DND-41 (cell line): ENCODE data around the gene MTA2.
"Not testable (repeated sequence)": the region's sequence is repeated elsewhere in the genome, so short reads cannot be mapped to it uniquely, and the experiment has no call there.

Source experiments
- ATAC-seq: fragments of 200-7000 bp; cut with Tn5 transposase; 3 replicates; pipeline ENCODE4 v1.9.1; 2021; ENCODE audit warnings: low read depth; ENCODE audit not compliant: insufficient read depth
- DNase-seq: peaks from one replicate; pipeline ENCODE4 v3.0.0-alpha.2; 2020
- H2AFZ ChIP-seq: 2 replicates; pipeline ENCODE4 v1.6.0; 2012; ENCODE audit warnings: low read depth, low read length
- H3K27ac ChIP-seq: 2 replicates; pipeline ENCODE4 v1.5.1; 2012; ENCODE audit warnings: low read length, inconsistent platforms
- H3K27me3 ChIP-seq: fragments of 200-600 bp; sonication (generic); 2 replicates; pipeline ENCODE4 v1.6.0; 2012; ENCODE audit warnings: low read length, mild to moderate bottlenecking, inconsistent platforms; ENCODE audit not compliant: insufficient read depth, poor library complexity
- H3K36me3 ChIP-seq: 2 replicates; pipeline ENCODE4 v1.5.1; 2012; ENCODE audit warnings: low read length, inconsistent platforms; ENCODE audit not compliant: insufficient read depth
- H3K4me1 ChIP-seq: 2 replicates; pipeline ENCODE4 v1.5.1; 2012; ENCODE audit warnings: mild to moderate bottlenecking, low read length; ENCODE audit not compliant: insufficient read depth
- H3K4me2 ChIP-seq: 2 replicates; pipeline ENCODE4 v1.6.0; 2012; ENCODE audit warnings: mild to moderate bottlenecking, moderate library complexity, low read length, inconsistent platforms; ENCODE audit not compliant: insufficient read depth
- H3K4me3 ChIP-seq, 2 experiments: fragments of 200-600 bp in 1 of 2; shearing (Covaris generic) in 1 of 2; 2 replicates each; pipeline ENCODE4 v1.5.1; 2012 to 2016; ENCODE audit warnings: inconsistent platforms in 2 of 2, low read length in 2 of 2, mild to moderate bottlenecking in 2 of 2, low read depth in 1 of 2, moderate library complexity in 1 of 2
- H3K79me2 ChIP-seq: 2 replicates; pipeline ENCODE4 v1.6.0; 2012; ENCODE audit warnings: low read length, inconsistent platforms; ENCODE audit not compliant: insufficient read depth
- H3K9ac ChIP-seq: 2 replicates; pipeline ENCODE4 v1.6.0; 2012; ENCODE audit warnings: low read depth, mild to moderate bottlenecking, inconsistent platforms, low read length, moderate library complexity
- H3K9me3 ChIP-seq: 2 replicates; pipeline ENCODE4 v1.5.1; 2012; ENCODE audit warnings: low read length, moderate library complexity, mild to moderate bottlenecking, inconsistent platforms; ENCODE audit not compliant: insufficient read depth, severe bottlenecking
- H4K20me1 ChIP-seq: 2 replicates; pipeline ENCODE4 v1.6.0; 2012; ENCODE audit warnings: low read length; ENCODE audit not compliant: insufficient read depth
- CTCF ChIP-seq: IDR thresholded peaks from 2 replicates; pipeline ENCODE4 v1.5.1; 2012; ENCODE audit warnings: borderline replicate concordance, low read length, moderate library complexity, mild to moderate bottlenecking; ENCODE audit not compliant: poor library complexity, severe bottlenecking; ENCODE audit errors: extremely low read depth
- EZH2 ChIP-seq: IDR thresholded peaks from 3 replicates; pipeline ENCODE4 v1.6.1; 2012; ENCODE audit warnings: borderline replicate concordance, low read depth, mild to moderate bottlenecking, moderate library complexity, low read length, inconsistent platforms; ENCODE audit not compliant: severe bottlenecking

The MTA2 gene

GRCh38 chr11:62552485-62553079 lies 49.1 kb downstream of the MTA2 start:
- Histone ChIP-seq H3K27me3 (peaks cover 14% of the 10 kb centered on the region), H3K79me2 (no peaks in the 10 kb centered on the region), H3K27ac (no peak overlapping the region), H3K4me3 (no peak overlapping the region), H3K4me1 (peaks cover 41% of the 10 kb centered on the region), H4K20me1 (peaks cover 14% of the 10 kb centered on the region), H3K4me2 (no peak overlapping the region), H3K36me3 (0 out of 2 replicates have a peak, but pooled peaks cover under 1% of the 10 kb centered on the region), H2AFZ (no peak overlapping the region), H3K9ac (no peak overlapping the region), H3K9me3 (no peaks in the 10 kb centered on the region)
- no peak for TF ChIP-seq CTCF
- no peak for TF ChIP-seq EZH2
- DNase-seq = no peak
- ATAC-seq = no peak

GRCh38 chr11:62550478-62550877 lies 51.2 kb downstream of the MTA2 start:
- peaks cover 35% of the 10 kb centered on the region for H3K27me3 ChIP-seq
- not testable (repeated sequence) for H3K36me3 ChIP-seq, H2AFZ ChIP-seq, H3K27ac ChIP-seq, H3K79me2 ChIP-seq, H3K9ac ChIP-seq, H3K9me3 ChIP-seq, ATAC-seq, DNase-seq, H3K4me2 ChIP-seq, H3K4me3 ChIP-seq, H4K20me1 ChIP-seq
- peaks cover 31% of the 10 kb centered on the region for H3K4me1 ChIP-seq

- no peak overlapping the region for H3K4me3 ChIP-seq
- no peak overlapping the region for H3K4me2 ChIP-seq
- TF ChIP-seq EZH2 (no peak), CTCF (no peak)
- no peak for DNase-seq
- no peak for ATAC-seq
- no peak overlapping the region for H3K27ac ChIP-seq
- no peaks in the 10 kb centered on the region for H3K36me3 ChIP-seq
- H2AFZ ChIP-seq = no peak overlapping the region
- H3K27me3 ChIP-seq = peaks cover 51% of the 10 kb centered on the region
- H3K4me1 ChIP-seq = peaks cover 22% of the 10 kb centered on the region
- no peak overlapping the region for H3K9ac ChIP-seq
- no peaks in the 10 kb centered on the region for H3K9me3 ChIP-seq
- H4K20me1 ChIP-seq = peaks cover 11% of the 10 kb centered on the region; the same call in 1 of the 2 replicates
- H3K79me2 ChIP-seq = no peaks in the 10 kb centered on the region
These were observed 52.9 kb downstream of the MTA2 start for GRCh38 chr11:62548545-62549335.

- H3K36me3 ChIP-seq = no peaks in the 10 kb centered on the region
- H3K4me1 ChIP-seq = peaks cover 22% of the 10 kb centered on the region
- H3K27me3 ChIP-seq = peaks cover 60% of the 10 kb centered on the region
- ATAC-seq (no peak), DNase-seq (no peak)
- no peak overlapping the region for H2AFZ ChIP-seq
- H3K27ac ChIP-seq = no peak overlapping the region
- H3K4me3 ChIP-seq = no peak overlapping the region
- TF ChIP-seq CTCF = no peak
- no peak for TF ChIP-seq EZH2
- no peaks in the 10 kb centered on the region for H3K9me3 ChIP-seq
- no peak overlapping the region for H3K9ac ChIP-seq
- H4K20me1 ChIP-seq = peaks cover 11% of the 10 kb centered on the region; the same call in 1 of the 2 replicates
- no peak overlapping the region for H3K4me2 ChIP-seq
- H3K79me2 ChIP-seq = no peaks in the 10 kb centered on the region
These were observed 53.9 kb downstream of the MTA2 start for GRCh38 chr11:62547691-62548281.
